GM21786 (cell line): ENCODE measurements around the gene KIF3B.
"Not testable (repeated sequence)": the region's sequence is repeated elsewhere in the genome, so short reads cannot be mapped to it uniquely, and the experiment has no call there.

Experiments
- ATAC-seq: cut with Tn5 transposase; IDR thresholded peaks from one replicate; pipeline ENCODE4 v1.9.1; 2021; ENCODE audit not compliant: unreplicated experiment

KIF3B gene

GRCh38 chr20:32292548-32292947 lies 15.1 kb downstream of the KIF3B start:
- ATAC-seq: no peak

GRCh38 chr20:32294071-32294470 lies 16.6 kb downstream of the KIF3B start:
- no peak for ATAC-seq

- no peak for ATAC-seq
These were observed 19.0 kb downstream of the KIF3B start for GRCh38 chr20:32296412-32296811.

GRCh38 chr20:32296819-32297420 lies 19.5 kb downstream of the KIF3B start:
- ATAC-seq: no peak

- ATAC-seq: no peak
These were observed 20.0 kb downstream of the KIF3B start for GRCh38 chr20:32297439-32297838.

- no peak for ATAC-seq
These were observed 23.2 kb downstream of the KIF3B start for GRCh38 chr20:32300647-32301046.

GRCh38 chr20:32301719-32302506 lies 24.5 kb downstream of the KIF3B start:
- no peak for ATAC-seq

GRCh38 chr20:32302507-32302872 lies 25.0 kb downstream of the KIF3B start:
- ATAC-seq: no peak

GRCh38 chr20:32304131-32304746 lies 26.8 kb downstream of the KIF3B start:
- ATAC-seq: no peak

GRCh38 chr20:32312718-32313424 lies 35.4 kb downstream of the KIF3B start:
- ATAC-seq: no peak

GRCh38 chr20:32314768-32315167 lies 37.3 kb downstream of the KIF3B start:
- no peak for ATAC-seq

- ATAC-seq: no peak
These were observed 37.9 kb downstream of the KIF3B start for GRCh38 chr20:32315399-32315798.

GRCh38 chr20:32315891-32316290 lies 38.4 kb downstream of the KIF3B start:
- ATAC-seq: no peak

- no peak for ATAC-seq
These were observed 39.2 kb downstream of the KIF3B start for GRCh38 chr20:32316667-32317066.

- ATAC-seq: no peak
These were observed 41.6 kb downstream of the KIF3B start for GRCh38 chr20:32319100-32319499.

- ATAC-seq: no peak
These were observed 42.9 kb downstream of the KIF3B start for GRCh38 chr20:32320305-32320704.

- ATAC-seq: no peak
These were observed 43.9 kb downstream of the KIF3B start for GRCh38 chr20:32321390-32321789.

GRCh38 chr20:32322260-32322659 lies 44.8 kb downstream of the KIF3B start:
- not testable (repeated sequence) for ATAC-seq

- not testable (repeated sequence) for ATAC-seq
These were observed 46.3 kb downstream of the KIF3B start for GRCh38 chr20:32323761-32324160.

GRCh38 chr20:32325706-32326503 lies 48.5 kb downstream of the KIF3B start:
- ATAC-seq: no peak

- no peak for ATAC-seq
These were observed 49.0 kb downstream of the KIF3B start for GRCh38 chr20:32326504-32326845.
